COR-L47 (cell line): ENCODE results near the gene HPCAL1.

Experiments used
- DNase-seq: peaks from one replicate; lab custom pipeline; 2025; lab: John Stamatoyannopoulos, UW

HPCAL1 gene

DNA sequence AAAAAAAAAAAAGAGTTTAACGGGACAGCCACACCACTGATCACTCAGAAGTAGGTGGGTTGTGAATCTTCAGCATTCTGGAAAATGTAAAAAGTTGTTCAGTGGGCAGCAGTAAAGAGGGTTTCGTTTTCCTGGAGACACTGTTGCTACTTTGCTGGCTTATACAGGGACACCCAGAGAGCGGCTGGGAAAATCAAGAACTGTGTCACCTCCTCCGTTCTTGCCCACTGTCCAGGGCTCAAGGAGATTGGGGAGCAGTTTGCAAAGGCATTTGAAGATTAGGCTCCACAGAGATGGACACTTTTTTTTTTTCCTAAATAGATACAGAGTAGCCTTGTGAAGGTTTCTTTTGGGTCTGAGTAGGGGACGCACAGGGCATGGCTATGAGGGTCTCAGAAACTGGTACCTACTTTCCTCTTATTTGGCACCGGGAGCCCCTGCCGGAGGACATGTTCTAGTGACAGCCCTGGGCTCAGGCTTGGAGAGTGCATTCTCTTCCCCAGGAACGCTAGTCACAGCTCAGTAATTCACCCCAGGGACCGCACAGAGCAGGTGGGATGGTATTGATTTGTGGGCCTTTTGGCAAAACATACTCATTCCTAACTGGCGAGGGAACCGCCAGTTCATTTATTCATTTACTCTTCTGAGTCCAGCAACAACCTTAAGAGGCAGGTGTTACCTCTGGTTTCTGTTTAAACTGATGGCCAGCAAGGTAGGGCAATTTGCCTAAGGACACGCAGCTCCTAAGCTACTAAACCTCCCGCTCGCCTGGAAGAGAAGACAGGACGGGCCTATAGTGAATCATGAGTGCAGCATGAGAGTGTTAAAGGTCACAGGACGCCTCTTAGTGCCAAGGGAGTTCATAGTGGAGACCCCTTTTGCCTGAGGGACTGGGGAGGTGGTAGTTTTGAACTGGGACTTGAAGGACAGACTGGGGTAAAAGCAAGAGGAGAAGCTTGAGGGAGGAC lies 53.1 kb downstream of the HPCAL1 start:
- DNase-seq: peak; percentile 50

DNA sequence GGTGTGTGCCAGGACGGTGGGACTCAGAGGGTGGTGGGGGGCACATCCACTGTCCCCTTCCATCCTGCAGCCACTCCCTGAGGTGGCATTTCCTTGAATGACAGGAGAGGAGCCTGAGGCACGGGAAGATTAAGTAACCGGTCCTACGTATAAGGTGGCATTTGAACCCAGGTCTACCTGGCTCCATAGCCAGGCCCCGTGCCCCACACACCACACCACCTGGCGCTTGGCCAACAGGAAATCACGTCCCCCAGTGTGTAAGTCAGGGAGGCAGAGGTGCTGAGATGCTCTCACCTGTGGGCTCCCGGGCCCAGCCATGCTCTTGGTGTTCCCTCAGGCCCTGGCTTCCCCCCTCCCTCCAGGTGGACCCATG lies 53.7 kb downstream of the HPCAL1 start:
- DNase-seq: no peak

DNA sequence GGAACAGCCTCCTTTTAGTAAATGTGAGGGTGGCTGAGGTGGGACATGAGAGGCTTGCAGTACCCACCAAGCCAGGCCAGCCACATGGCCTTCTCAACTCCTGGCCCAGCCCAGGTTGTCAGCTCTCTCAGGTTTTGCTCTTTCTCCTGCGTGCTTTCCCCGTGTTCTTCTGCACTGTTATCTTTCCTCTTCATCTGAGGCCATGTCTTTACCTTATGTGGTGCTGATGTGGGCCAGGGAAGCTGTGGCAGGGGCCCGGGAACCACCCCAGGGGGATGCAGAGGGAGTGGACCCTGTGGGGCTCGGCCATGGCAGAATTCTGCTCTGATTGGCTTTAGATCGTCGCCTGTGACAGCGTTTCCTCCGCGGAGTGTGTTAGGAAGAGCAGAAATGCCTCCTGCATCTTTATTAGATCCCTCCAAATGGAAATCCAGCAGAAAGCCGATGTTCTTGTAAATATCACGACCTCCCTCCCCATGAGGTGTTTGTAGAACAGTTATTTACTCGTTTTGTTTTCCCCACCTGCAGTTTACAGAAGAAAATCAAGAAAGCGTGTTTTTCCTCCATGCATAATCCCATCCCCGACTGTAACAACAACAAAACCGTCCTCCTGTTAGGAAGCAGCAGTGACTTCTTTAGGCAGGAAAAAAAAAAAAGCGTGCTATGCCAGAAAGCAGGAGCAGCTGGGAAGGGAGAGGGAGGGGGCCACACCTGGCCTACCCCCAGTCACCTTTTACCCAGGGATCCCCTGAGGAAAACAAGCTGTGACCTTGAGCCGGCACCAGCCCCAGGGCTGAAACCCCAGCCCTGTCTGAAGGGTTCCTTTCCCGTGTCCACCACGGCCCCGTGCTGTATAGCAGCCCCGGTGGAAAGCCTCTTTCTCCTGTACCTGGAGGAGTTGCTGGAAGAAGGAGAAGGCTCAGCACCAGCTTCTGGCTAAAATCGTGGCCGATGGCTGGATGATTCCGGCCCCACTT lies 54.8 kb downstream of the HPCAL1 start:
- no peak for DNase-seq

DNA sequence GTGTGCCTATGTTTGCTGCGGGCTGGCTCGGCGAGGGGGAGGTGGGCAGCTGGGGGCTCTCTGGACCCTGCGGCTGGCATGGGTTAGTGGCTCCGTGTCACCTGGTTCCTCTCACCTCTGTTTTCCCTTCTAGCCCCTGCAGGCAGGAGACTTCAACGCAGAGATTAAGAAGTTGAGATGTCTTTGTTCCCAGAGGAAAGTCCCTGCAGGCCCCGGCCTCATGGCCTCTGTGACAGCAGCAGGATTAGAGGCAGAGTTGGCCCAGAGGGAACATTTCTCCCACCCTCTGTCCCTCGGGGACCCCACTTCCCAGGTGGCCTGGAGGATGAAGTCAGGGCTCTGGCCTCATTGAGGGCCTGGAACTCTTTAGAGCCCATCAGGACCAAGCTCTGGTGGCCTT lies 56.5 kb downstream of the HPCAL1 start:
- DNase-seq: no peak

DNA sequence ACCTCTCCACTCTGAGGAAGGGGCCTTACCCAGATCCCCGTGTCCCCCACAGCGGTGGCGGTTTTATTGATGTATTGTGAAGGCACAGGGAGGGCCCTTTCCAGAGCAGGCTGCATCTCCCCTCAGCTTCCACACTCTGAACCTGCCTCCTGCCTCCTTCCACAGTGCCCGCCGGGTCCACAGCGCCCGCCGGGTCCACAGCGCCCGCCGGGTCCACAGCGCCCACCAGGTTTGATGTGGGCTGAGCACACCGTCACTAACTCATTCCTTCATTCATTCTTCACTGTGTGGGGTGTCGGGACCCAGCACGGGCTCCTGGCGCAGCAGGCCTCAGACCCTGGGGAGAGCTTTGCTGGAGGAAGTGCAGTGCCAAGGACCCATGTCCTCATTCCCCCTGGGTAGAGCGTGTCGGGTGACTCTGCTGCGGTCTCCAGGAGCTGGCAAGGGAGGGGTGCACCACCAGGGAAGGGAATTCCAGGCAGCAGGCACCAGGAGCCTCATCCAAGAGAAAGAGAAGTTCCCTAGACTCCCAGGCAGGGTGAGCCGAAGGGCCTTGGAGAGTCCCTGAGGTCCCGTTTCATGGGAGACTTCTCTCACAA lies 57.1 kb downstream of the HPCAL1 start:
- no peak for DNase-seq

DNA sequence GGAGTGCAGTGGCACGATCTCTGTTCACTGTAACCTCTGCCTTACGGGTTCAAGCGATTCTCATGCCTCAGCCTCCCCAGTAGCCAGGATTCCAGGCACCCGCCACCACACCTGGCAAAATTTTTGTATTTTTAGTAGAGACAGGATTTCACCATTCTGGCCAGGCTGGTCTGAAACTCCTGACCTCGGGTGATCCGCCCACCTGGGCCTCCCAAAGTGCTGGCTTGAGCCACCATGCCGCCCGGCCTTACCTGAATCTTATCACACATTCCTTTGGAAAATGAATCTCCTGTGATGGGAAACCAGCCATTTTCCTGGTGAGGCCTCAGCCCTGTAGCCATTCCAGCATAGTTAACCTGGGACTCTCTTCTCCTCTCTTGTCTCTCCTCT lies 57.8 kb downstream of the HPCAL1 start:
- no peak for DNase-seq

DNA sequence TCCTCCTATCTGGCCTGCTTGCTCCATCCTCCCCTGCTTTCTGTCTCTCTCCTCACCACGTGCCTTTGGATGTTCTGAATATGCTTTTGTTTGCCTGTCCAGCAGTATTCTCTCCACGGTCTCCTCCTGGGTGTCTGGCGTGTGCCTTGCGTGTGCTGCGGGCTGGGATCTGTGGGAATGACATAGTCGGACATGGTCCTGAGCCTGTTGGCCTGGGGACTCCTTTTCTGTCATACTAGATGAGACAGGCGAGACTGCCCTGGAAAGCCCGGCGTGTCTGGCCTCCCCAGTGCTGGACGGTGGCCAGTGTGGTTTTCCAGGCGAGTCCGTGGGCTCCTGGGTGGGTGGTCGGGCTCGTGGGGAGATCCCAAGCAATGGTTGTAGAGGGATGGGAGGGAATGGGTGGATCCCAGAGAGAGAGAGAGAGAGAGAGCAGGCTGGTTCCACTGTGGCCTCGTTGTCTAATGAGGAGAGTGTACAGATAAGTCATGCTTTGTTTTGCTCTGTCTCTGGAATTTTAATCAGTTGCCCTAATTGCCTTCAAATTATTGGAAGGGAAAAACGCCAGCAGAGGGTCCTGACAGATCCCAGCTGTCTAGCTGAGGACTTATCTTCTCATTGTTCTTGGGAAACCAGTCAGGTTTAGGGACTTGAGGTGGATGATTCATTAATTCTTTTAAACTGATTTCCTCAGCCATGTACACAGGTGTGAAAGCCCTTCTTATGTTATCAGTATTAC lies 58.3 kb downstream of the HPCAL1 start:
- no peak for DNase-seq

DNA sequence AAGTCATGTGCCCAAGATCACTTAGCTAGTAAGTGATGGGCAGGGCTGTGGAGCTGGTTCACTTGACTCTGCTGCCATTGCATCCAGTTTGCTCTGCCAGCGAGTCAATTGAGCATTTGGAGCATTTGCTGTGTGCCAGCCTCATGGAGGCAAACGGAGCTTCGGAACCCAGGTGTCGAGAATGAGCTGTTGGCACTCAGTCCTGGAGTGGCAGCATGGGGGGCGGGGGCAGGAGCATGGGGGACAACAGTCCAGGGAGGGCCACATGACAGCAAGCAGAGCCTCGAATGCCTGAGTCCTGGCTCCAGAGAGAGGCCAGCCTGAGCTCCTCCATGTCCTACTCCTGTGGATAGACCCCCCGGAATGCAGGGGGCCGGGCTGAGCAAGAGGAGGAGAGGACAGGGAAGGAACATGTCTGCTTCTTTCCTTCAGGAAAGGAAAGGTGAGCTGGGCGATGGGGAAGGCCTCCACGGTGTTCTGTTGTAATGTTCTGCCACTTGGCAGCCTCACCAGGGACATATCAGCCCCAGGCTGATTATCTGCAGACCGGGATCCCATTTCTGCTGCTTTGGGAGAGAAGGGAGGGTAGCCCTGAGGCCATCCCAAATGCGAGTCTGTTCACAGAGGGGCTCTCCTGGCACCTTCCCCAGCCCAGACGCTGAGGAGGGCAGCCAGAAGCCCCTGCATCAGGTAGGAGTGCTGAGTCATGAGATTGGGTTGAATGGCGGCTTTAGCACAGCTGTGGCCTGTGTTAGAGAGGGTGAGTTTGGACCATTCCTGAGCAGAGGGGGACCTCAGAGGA lies 59.6 kb downstream of the HPCAL1 start:
- no peak for DNase-seq

DNA sequence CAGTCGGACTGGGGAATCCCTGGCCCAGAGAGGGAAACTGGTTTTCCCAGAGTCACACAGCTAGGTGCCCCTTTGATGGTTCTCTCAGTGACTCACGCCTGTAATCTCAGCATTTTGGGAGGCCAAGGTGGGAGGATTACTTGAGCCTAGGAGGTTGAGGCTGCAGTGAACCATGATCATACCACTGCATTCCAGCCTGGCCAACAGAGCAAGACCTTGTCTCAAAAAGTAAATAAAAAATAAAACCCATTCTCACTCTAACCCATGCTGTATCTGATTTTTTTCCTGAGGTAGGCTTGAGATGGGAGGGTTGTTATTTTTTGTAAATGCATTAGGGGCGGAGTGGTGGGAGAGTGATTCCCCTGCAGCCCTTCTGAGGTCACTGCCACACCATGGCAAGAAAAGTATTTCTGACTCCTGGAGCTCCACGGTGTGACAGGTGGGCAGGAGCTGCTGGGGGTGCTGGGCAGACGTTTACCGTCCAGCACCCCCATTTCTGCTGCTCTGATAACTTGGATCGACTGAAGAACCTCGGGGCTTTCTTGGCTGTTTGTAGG lies 60.3 kb downstream of the HPCAL1 start:
- no peak for DNase-seq

DNA sequence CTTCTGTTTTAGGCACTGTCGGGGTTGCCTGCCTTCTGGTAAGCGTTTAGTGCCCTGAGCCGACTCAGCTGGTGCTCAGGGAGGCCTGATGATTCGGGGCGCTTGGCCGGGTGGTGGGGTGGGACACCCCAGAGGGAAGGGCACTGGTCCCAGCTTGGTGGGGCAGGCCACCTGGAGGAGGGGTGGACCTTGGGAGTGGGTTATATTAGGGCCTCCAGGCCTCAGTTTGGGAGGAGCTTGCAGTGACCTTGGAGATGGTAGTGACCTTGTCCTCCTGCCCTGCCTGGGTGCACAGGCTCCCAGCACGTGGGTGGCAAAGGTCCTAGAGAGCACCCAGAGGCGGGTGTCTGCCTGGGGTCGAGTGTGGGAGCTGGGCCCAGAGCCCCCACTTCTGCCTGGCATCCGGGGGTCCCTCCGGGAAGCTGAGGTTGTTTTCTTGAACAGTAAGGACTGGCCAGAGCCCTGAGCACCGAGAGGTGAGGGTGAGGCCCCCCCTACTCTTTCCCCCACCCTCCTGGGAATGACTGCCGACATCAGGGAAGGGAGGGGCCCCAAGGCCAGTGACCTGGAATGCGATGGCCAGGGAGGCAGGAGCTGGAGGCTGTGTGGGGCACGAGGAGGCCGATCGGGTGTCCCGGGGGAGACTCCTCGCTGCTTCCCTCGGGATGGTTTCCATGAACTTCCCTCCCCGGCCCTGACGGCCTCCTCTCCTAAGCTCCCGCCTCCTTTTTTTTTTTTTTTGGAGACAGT lies 61.3 kb downstream of the HPCAL1 start:
- DNase-seq: no peak

DNA sequence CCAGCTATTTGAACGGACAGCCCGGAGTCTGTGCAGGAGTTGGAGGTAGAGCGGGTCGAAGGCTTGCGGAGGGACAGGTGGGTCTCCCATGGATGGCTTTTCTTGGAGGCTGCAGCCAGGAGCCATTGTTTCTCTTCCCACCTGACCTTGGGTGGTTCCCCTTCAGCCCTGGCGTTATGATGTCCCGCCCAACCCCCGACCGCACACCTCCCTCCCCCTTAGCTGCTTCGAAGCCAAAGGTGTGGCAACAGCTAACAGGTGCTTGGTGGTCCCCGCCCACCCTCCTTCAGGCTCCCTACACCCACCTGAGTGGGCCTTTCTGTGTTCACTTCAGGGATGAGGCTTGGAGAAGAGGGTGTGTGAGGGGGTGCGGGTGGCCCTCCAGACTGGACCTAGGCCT lies 62.7 kb downstream of the HPCAL1 start:
- DNase-seq: no peak

DNA sequence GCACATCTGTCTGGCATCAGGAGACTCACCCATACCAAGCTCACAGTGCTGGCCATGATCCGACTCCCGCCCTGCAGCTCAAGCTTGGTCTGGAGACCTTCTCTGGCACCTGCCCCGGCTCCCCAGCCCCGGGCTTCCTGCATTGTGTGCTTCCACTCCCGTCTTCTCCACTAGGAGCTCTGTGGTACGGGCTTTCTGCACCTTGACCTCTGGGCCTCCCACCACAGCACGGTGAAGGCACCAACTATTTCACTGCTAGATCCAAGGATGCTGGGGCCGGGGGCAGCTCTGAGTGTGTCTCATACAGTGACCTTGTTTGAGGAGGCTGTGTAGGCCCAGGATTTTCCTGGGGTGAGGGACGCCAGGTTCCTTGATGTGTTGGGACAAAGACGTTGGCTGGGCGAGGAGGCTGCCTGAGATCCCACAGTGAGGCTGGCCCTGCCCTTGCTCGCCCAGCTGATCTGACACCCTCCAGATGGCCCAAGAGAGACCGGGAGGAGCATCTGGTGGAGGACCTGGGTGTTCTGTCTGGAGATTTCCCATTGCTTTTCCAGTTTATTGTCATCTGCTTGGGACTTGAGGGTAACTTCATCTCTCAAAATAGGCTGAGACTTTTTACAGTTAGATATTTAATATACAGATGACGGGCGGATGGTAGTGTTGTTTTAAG lies 64.0 kb downstream of the HPCAL1 start:
- no peak for DNase-seq

DNA sequence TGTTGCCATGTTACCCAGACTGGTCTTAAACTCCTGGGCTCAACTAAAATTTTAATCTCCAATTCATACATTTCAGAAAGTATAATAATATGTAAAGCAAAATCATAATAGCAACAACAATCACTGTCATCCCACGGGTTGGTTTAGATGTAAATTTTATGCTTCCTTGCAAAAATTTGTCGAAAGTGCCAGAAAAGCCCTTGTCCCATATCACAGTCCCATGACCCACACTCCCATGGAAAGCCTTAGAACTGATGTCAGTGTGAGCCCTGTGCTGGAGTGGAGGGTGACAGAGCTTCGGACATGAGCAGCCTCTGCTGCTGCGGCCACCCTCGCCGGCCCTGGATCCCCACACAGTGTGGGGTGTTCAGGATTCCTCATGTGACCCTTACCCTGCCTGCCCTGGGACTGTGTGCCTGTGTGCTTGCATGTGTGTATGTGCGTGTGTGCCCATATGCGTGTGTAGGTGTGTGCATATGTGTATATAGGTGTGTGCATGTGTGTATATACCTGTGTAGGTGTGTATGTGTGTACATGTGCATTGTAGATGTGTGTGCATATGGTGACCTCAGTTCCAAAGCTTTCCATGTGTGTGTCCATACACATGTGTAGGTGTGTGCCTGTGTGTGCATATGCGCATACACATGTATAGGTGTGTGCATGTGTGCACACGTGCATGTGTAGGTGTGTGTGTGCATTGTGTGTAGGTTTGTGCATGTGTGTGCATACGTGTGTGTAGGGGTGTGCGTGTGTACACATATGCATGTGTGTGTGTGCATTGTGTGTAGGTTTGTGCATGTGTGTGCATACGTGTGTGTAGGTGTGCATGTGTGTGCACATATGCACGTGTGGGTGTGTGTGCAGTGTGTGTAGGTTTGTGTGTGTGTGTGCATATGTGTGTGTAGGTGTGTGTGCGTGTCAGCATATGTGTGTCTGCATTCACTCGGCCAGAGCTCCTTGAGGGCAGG lies 65.1 kb downstream of the HPCAL1 start:
- DNase-seq: no peak

DNA sequence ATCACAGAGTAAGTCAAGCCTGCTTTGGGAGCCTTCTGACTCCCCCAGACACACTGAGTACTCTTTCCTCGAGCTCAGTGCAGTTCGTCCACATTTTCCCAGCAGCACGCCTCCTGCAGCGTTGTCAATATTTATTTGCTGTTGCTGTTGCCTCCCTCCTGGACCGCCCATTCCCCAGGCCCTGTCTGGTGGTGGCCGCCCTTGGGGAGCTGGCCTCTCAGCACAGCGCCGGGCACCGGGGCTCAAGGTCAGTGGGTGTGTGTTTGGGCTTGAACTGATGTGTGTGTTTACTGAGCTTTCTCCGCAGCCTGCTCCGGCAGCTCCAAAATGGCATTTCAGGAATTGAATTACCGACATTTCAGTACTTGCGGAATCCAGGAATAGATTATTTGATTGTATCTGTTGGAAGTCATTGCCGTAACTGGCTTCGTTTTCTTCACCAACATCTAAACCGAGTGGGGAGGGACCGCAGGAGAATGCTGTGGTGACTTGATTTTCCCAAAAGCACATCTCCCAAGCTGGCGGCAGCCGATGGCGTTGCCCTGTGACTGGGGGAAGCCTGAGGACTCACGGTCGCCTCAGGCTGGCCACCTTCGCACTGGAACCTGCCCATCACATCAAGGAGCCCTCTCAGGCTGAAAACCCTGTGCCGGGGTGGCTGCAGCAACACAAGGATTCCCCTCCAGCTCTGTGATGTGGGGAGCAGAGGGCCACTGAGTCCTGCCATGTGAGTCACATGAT lies 66.0 kb downstream of the HPCAL1 start:
- DNase-seq: no peak

DNA sequence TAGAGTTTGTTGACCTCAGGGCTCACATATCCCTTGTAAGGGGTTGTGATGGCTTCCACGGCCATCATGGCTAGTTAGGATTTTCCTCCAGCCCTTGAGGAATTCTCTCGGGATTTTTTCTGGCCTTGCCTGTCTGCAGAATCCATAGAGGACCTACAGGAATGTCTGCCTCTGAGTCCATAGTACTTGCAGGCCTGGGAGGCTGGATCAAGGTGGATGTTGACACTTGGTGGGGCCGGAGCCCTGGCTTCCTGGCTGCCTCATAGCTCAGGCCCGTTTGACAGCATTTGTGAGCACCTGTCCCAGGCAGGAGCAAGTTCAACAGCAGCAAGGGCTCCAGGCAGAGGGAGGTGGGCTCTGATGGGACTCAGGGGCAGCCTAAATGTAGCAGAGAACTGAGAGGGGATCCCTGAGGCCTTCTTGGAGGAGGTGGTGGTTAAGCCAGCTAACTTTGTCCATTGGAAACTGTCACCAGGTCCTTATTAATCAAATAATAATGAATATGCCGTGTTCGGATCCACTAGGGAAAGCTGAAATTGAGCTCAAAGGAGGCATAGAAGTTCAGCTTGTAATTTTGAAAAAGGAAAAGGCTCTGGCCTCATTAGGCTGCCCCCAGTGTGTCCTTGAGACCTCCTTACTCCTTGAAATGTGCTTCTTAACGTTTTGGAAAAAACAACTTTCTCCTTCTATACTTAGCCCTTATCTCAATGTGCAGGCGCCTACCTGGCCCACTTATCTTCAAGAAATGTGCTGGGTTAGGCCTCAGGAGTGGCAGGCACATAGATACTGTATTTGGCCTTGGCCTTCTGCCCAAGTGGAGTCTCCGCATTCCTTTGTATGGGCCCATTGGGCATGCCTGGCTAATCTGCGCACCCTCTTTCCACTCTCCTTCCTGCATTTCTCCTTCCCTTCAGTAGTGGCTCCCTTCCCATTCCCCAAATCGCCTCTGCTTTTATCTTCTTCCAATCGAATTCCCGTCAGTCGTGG lies 66.9 kb downstream of the HPCAL1 start:
- DNase-seq: no peak

DNA sequence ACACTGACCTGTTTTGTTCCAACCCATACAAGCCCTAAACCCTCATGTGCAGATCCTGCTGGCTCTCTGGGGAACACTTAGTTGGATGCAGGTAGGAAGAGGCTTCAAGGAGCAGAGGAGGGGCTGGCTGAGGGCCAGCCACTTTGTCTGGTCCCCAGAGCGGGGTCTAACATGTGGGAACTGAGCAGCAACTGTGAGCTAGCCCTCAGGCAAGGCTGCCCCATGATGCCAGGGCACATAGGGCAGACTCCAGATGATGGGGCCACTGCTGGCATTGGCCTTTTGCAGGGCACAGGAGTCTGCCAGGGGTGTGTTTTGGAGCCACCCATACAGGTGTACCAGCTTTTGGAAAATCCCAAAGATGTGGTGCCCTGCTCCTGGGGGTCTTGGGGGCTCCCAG lies 67.7 kb downstream of the HPCAL1 start:
- no peak for DNase-seq
